ENCODE data around the gene MKX.

The MKX gene

DNA sequence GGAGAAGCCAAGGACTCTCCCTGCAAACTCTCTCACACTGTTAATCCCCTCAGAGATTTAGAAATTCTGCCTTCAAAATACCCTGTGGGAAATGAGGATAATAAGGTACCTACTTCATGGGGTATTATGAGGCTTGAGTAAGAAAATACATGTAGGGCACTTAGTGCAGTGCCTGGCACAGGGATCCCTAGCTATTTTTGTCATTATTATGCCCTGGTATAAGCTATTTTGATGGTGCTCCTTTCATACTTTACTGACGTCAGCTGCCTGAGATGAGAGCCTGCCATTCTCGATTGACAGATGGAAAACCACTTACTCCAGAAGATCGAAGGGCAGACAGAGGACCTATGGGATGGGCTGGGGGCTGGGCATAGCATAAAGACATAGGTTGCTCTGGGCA is 30.1 kb downstream of the MKX start:
- TF ChIP-seq, protein P1, sequence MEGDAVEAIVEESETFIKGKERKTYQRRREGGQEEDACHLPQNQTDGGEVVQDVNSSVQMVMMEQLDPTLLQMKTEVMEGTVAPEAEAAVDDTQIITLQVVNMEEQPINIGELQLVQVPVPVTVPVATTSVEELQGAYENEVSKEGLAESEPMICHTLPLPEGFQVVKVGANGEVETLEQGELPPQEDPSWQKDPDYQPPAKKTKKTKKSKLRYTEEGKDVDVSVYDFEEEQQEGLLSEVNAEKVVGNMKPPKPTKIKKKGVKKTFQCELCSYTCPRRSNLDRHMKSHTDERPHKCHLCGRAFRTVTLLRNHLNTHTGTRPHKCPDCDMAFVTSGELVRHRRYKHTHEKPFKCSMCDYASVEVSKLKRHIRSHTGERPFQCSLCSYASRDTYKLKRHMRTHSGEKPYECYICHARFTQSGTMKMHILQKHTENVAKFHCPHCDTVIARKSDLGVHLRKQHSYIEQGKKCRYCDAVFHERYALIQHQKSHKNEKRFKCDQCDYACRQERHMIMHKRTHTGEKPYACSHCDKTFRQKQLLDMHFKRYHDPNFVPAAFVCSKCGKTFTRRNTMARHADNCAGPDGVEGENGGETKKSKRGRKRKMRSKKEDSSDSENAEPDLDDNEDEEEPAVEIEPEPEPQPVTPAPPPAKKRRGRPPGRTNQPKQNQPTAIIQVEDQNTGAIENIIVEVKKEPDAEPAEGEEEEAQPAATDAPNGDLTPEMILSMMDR (IDR thresholded peaks at IDR 0.05; ENCODE audit: borderline replicate concordance, control extremely low read depth, extremely low read depth, insufficient read depth, missing control alignments): no peak
- in situ Hi-C loops (cut with MboI; ENCODE audit: low sequenced_read_pairs, unreplicated experiment): no loop called here
- no peak for DNase-seq (ENCODE audit: low spot score)

DNA sequence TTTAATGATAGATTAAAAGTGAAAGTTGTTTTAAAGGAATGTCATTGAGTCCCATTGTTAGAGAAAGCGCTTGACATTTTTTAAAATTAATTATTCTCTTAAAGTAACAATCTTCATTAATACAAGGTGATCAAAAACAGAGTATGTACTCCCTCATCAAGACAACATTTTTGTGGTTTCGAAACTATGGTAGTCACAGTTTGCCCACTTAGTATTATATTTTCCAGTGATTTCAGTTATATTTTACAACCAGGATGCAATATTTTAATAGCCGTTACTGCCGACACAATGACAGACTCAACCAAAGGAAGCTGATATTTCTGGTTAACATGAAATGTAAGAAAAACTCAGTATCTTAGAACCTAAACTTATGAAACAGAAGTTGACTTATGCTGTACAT is 31.3 kb downstream of the MKX start:
- DNase-seq (ENCODE audit: low spot score): no peak
- TF ChIP-seq, protein P1 (IDR thresholded peaks at IDR 0.05; ENCODE audit: borderline replicate concordance, control extremely low read depth, extremely low read depth, insufficient read depth, missing control alignments): no peak
- in situ Hi-C loops (cut with MboI; ENCODE audit: low sequenced_read_pairs, unreplicated experiment): no loop called here

DNA sequence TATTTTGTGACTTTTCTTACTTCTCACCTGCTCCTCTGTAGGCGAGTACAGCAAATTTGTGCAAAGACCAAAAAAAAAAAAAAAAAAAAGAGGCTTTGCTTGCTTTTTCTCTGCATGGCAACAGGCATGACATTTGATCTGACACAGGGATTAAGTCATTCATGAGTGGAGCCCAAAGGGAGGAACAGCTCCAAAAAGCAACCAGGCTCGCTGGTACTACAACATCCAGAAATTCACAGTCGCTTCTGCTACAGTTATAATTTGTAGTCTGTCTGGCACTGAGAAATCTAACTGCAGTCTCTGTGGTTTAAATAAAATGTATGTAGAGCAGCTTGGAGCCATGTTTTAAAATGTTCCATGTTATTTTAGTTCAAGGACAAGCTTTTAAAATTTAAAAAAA is 31.7 kb downstream of the MKX start:
- TF ChIP-seq, protein P1 (IDR thresholded peaks at IDR 0.05; ENCODE audit: borderline replicate concordance, control extremely low read depth, extremely low read depth, insufficient read depth, missing control alignments): no peak
- no peak for DNase-seq (ENCODE audit: low spot score)
- in situ Hi-C loops (cut with MboI; ENCODE audit: low sequenced_read_pairs, unreplicated experiment): no loop called here

DNA sequence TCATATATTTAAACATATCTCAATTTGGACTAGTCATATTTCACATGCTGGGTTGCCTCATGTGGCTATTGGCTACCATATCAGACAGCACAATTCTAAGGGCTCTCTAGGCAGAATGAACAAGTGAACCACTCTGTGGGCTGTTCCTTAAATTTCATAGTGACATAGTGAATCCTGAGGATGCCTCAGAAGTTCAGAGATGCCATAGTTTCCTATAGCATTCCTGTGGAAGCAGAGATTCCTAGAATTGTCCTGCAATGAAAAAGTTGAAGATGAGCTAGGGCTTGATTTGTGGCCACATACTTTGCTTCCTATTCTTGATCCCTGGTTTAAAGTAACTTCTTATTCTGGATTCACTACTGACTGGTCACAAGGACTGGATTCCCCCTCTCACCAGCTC is 35.6 kb downstream of the MKX start:
- no peak for DNase-seq (ENCODE audit: low spot score)
- TF ChIP-seq, protein P1 (IDR thresholded peaks at IDR 0.05; ENCODE audit: borderline replicate concordance, control extremely low read depth, extremely low read depth, insufficient read depth, missing control alignments): no peak
- in situ Hi-C loops (cut with MboI; ENCODE audit: low sequenced_read_pairs, unreplicated experiment): no loop called here

DNA sequence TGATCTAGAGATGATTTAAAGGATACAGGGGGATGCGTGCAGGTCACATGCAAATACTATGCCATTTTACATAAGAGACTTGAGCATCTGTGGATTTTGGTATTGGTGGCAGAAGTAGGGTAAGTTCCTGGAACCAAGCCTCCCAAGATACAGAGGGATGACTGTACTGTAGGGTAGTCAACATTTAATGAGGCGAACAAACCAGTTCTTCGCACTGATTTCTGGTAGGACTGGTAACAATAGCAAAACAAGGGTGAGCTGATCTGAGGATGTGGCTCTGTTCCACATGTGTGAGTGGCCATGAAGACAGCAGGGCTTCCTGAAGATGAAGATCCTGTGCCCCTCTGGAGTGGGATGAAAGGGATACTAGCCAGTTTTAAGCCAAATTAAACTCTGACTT is 36.3 kb downstream of the MKX start:
- TF ChIP-seq, protein P1 (IDR thresholded peaks at IDR 0.05; ENCODE audit: borderline replicate concordance, control extremely low read depth, extremely low read depth, insufficient read depth, missing control alignments): no peak
- no peak for DNase-seq (ENCODE audit: low spot score)
- in situ Hi-C loops (cut with MboI; ENCODE audit: low sequenced_read_pairs, unreplicated experiment): no loop called here

DNA sequence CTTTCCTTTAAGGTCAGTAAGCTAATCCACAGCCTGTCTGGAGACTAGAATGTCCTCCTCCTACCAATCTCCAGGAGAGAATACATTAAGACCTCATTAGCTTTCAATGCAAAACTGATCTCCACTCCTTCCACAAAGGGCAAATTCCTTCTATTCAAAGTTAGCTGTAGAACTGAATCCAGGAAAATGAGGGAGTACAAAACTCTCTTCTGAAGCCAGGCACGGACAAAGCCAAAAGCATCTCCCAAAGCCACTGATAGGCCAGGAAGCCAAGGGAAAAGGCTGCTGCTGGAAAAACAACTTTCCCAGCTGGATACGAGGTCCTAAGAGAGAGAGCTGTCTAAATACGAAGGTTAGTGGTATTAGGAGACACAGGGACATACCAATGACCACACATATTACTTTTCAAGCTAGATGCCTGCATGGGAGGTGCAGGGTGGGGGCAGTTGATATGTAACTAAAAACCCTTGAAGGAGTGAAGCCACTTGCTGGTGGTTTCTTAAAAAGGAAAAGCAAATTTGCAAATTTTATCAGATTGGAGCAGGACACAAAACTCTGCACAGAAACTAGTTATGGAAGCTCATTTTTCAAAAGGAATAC is 43.6 kb downstream of the MKX start:
- in situ Hi-C loops (cut with MboI; ENCODE audit: low sequenced_read_pairs, unreplicated experiment): no loop called here
- DNase-seq (ENCODE audit: low spot score): no peak
- TF ChIP-seq, protein P1 (IDR thresholded peaks at IDR 0.05; ENCODE audit: borderline replicate concordance, control extremely low read depth, extremely low read depth, insufficient read depth, missing control alignments): no peak

Data from GM13976 (cell line).